ENCODE results near the gene CCT4.

- no peak for TF ChIP-seq POLR2A (IDR thresholded peaks at IDR 0.05)
- TF ChIP-seq, protein P1, sequence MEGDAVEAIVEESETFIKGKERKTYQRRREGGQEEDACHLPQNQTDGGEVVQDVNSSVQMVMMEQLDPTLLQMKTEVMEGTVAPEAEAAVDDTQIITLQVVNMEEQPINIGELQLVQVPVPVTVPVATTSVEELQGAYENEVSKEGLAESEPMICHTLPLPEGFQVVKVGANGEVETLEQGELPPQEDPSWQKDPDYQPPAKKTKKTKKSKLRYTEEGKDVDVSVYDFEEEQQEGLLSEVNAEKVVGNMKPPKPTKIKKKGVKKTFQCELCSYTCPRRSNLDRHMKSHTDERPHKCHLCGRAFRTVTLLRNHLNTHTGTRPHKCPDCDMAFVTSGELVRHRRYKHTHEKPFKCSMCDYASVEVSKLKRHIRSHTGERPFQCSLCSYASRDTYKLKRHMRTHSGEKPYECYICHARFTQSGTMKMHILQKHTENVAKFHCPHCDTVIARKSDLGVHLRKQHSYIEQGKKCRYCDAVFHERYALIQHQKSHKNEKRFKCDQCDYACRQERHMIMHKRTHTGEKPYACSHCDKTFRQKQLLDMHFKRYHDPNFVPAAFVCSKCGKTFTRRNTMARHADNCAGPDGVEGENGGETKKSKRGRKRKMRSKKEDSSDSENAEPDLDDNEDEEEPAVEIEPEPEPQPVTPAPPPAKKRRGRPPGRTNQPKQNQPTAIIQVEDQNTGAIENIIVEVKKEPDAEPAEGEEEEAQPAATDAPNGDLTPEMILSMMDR (IDR thresholded peaks at IDR 0.05): no peak
Observed at GRCh38 chr2:61898810-61899209, 10.4 kb upstream of the CCT4 start.

Data from uterus (tissue), 2 donors.